ENCODE measurements around the gene SVOPL. TPM values are rescaled to one million over a fixed set of nuclear protein-coding genes. Genes with fewer than 3 reads are reported as not detected.
"Not testable (repeated sequence)": the region's sequence is repeated elsewhere in the genome, so short reads cannot be mapped to it uniquely, and the experiment has no call there.

The SVOPL gene
- total and polyA plus RNA-seq, 3 experiments from 2014 or later = not detected

- Mint-ChIP-seq H3K27ac (peak overlapping the region in 4 of 8 donors; percentile 31 to 70 (median 52)), H3K9me3 (no peaks in the 10 kb centered on the region), H3K4me1 (peaks cover 3 to 6% (median 4%) of the 10 kb centered on the region in 3 donors), H3K4me3 (no peak overlapping the region), H3K27me3 (no peaks in the 10 kb centered on the region), H3K36me3 (no peaks in the 10 kb centered on the region)
- Histone ChIP-seq H3K9me3 (ENCODE audit: low read length) (no peaks in the 10 kb centered on the region), H3K36me3 (ENCODE audit: insufficient read depth, low read length) (no peaks in the 10 kb centered on the region), H3K27ac (ENCODE audit: low read depth, low read length) (no peak overlapping the region), H3K4me1 (ENCODE audit: insufficient read depth, low read length) (no peaks in the 10 kb centered on the region), H3K4me3 (ENCODE audit: low read length) (no peak overlapping the region), H3K27me3 (ENCODE audit: insufficient read depth, low read length, poor library complexity, severe bottlenecking) (no peaks in the 10 kb centered on the region)
- ChIA-PET POLR2A (interaction anchor here (1.1 to 1.7 kb wide), 2 partner anchors 14 to 577 kb away, joined by 4 to 9 read pairs; no protein-coding TSS in a partner anchor), CTCF (interaction anchor here (0.7 to 2.9 kb wide), 25 partner anchors 9 to 835 kb away, joined by 3 to 33 read pairs (median 5); partner anchors contain the start of gene CREB3L2)
- DNase-seq = peak; percentile 67 to 85 (median 72)
These were observed 37.6 kb upstream of the SVOPL start for GRCh38 chr7:138738551-138739335.

GRCh38 chr7:138738114-138738513 lies 37.0 kb upstream of the SVOPL start:
- H3K4me3 Mint-ChIP-seq = no peak overlapping the region
- Histone ChIP-seq H3K27me3 (ENCODE audit: insufficient read depth, low read length, poor library complexity, severe bottlenecking) (no peaks in the 10 kb centered on the region), H3K4me3 (ENCODE audit: low read length) (no peak overlapping the region), H3K4me1 (ENCODE audit: insufficient read depth, low read length) (no peaks in the 10 kb centered on the region), H3K27ac (ENCODE audit: low read depth, low read length) (no peak overlapping the region), H3K9me3 (ENCODE audit: low read length) (no peaks in the 10 kb centered on the region), H3K36me3 (ENCODE audit: insufficient read depth, low read length) (no peaks in the 10 kb centered on the region)
- no peaks in the 10 kb centered on the region for H3K27me3 Mint-ChIP-seq
- no peak for DNase-seq
- peaks cover 3 to 6% (median 4%) of the 10 kb centered on the region in 3 donors for H3K4me1 Mint-ChIP-seq
- ChIA-PET POLR2A (interaction anchor here (1.1 to 1.7 kb wide), 2 partner anchors 14 to 577 kb away, joined by 4 to 9 read pairs; no protein-coding TSS in a partner anchor), CTCF (interaction anchor here (0.7 to 2.9 kb wide), 23 partner anchors 9 to 835 kb away, joined by 3 to 33 read pairs (median 5); partner anchors contain the start of gene CREB3L2)
- H3K27ac Mint-ChIP-seq = no peak overlapping the region
- no peaks in the 10 kb centered on the region for H3K9me3 Mint-ChIP-seq
- no peaks in the 10 kb centered on the region for H3K36me3 Mint-ChIP-seq

GRCh38 chr7:138735399-138735798 lies 34.2 kb upstream of the SVOPL start:
- no peak overlapping the region for H3K4me3 Mint-ChIP-seq
- POLR2A ChIA-PET = no interaction called here
- H3K36me3 Mint-ChIP-seq = no peaks in the 10 kb centered on the region
- H3K9me3 ChIP-seq (ENCODE audit: low read length) = no peaks in the 10 kb centered on the region
- peaks cover 4 to 5% of the 10 kb centered on the region in 2 donors for H3K27me3 Mint-ChIP-seq
- H3K4me1 ChIP-seq (ENCODE audit: insufficient read depth, low read length) = no peaks in the 10 kb centered on the region
- DNase-seq = no peak
- no peaks in the 10 kb centered on the region for H3K9me3 Mint-ChIP-seq
- no peaks in the 10 kb centered on the region for H3K36me3 ChIP-seq (ENCODE audit: insufficient read depth, low read length)
- no peak overlapping the region for H3K27ac Mint-ChIP-seq
- H3K4me1 Mint-ChIP-seq = peaks cover 3 to 6% (median 4%) of the 10 kb centered on the region in 3 donors
- H3K27ac ChIP-seq (ENCODE audit: low read depth, low read length) = no peak overlapping the region
- H3K4me3 ChIP-seq (ENCODE audit: low read length) = no peak overlapping the region
- no peaks in the 10 kb centered on the region for H3K27me3 ChIP-seq (ENCODE audit: insufficient read depth, low read length, poor library complexity, severe bottlenecking)
- CTCF ChIA-PET = interaction anchor here (1.0 to 1.1 kb wide), 2 partner anchors 9 to 20 kb away, joined by 3 read pairs; no protein-coding TSS in a partner anchor

- H3K36me3 Mint-ChIP-seq; CTCF ChIA-PET; H3K27ac Mint-ChIP-seq; H3K9me3 ChIP-seq (ENCODE audit: low read length); H3K4me3 Mint-ChIP-seq; H3K9me3 Mint-ChIP-seq; H3K4me1 ChIP-seq (ENCODE audit: insufficient read depth, low read length); H3K4me1 Mint-ChIP-seq; H3K27ac ChIP-seq (ENCODE audit: low read depth, low read length); H3K27me3 ChIP-seq (ENCODE audit: insufficient read depth, low read length, poor library complexity, severe bottlenecking); H3K36me3 ChIP-seq (ENCODE audit: insufficient read depth, low read length); DNase-seq; H3K4me3 ChIP-seq (ENCODE audit: low read length); POLR2A ChIA-PET: not testable (repeated sequence)
- peaks cover 10 to 14% of the 10 kb centered on the region in 2 donors for H3K27me3 Mint-ChIP-seq
These were observed 30.6 kb upstream of the SVOPL start for GRCh38 chr7:138731733-138732132.

GRCh38 chr7:138729444-138729843 lies 28.3 kb upstream of the SVOPL start:
- H3K4me1 ChIP-seq (ENCODE audit: insufficient read depth, low read length) = no peaks in the 10 kb centered on the region
- no peak overlapping the region for H3K4me3 Mint-ChIP-seq
- CTCF ChIA-PET = interaction anchor here (1.8 kb wide), 1 partner anchor 9 kb away, joined by 5 read pairs; no protein-coding TSS in a partner anchor
- H3K4me1 Mint-ChIP-seq = no peaks in the 10 kb centered on the region
- H3K4me3 ChIP-seq (ENCODE audit: low read length) = no peak overlapping the region
- no peaks in the 10 kb centered on the region for H3K36me3 ChIP-seq (ENCODE audit: insufficient read depth, low read length)
- H3K9me3 ChIP-seq (ENCODE audit: low read length) = no peaks in the 10 kb centered on the region
- H3K27me3 Mint-ChIP-seq = peaks cover 10 to 17% of the 10 kb centered on the region in 2 donors
- H3K9me3 Mint-ChIP-seq = peaks cover 0 to 3% (median 0%) of the 10 kb centered on the region in 5 donors
- DNase-seq = no peak
- H3K27me3 ChIP-seq (ENCODE audit: insufficient read depth, low read length, poor library complexity, severe bottlenecking) = no peaks in the 10 kb centered on the region
- H3K36me3 Mint-ChIP-seq = no peaks in the 10 kb centered on the region
- POLR2A ChIA-PET = no interaction called here
- H3K27ac ChIP-seq (ENCODE audit: low read depth, low read length) = no peak overlapping the region
- H3K27ac Mint-ChIP-seq = peak overlapping the region in 1 of 8 donors; percentile 63

GRCh38 chr7:138727336-138728099 lies 26.4 kb upstream of the SVOPL start:
- Mint-ChIP-seq H3K4me1 (no peaks in the 10 kb centered on the region), H3K4me3 (no peak overlapping the region), H3K27me3 (peaks cover 7 to 17% of the 10 kb centered on the region in 2 donors), H3K27ac (no peak overlapping the region), H3K9me3 (peaks cover 0 to 3% (median 0%) of the 10 kb centered on the region in 5 donors), H3K36me3 (no peaks in the 10 kb centered on the region)
- ChIA-PET POLR2A (no interaction called here), CTCF (interaction anchor here (1.1 to 1.2 kb wide), 3 partner anchors 14 to 18 kb away, joined by 3 read pairs; no protein-coding TSS in a partner anchor)
- DNase-seq = no peak
- Histone ChIP-seq H3K27ac (ENCODE audit: low read depth, low read length) (no peak overlapping the region), H3K27me3 (ENCODE audit: insufficient read depth, low read length, poor library complexity, severe bottlenecking) (no peaks in the 10 kb centered on the region), H3K4me1 (ENCODE audit: insufficient read depth, low read length) (no peaks in the 10 kb centered on the region), H3K9me3 (ENCODE audit: low read length) (no peaks in the 10 kb centered on the region), H3K4me3 (ENCODE audit: low read length) (no peak overlapping the region), H3K36me3 (ENCODE audit: insufficient read depth, low read length) (no peaks in the 10 kb centered on the region)

GRCh38 chr7:138726288-138726687 lies 25.1 kb upstream of the SVOPL start:
- Histone ChIP-seq H3K27ac (ENCODE audit: low read depth, low read length) (no peak overlapping the region), H3K27me3 (ENCODE audit: insufficient read depth, low read length, poor library complexity, severe bottlenecking) (no peaks in the 10 kb centered on the region), H3K36me3 (ENCODE audit: insufficient read depth, low read length) (no peaks in the 10 kb centered on the region), H3K9me3 (ENCODE audit: low read length) (no peaks in the 10 kb centered on the region), H3K4me3 (ENCODE audit: low read length) (no peak overlapping the region), H3K4me1 (ENCODE audit: insufficient read depth, low read length) (no peaks in the 10 kb centered on the region)
- Mint-ChIP-seq H3K27me3 (peaks cover 7 to 17% of the 10 kb centered on the region in 2 donors), H3K4me3 (no peak overlapping the region), H3K4me1 (no peaks in the 10 kb centered on the region), H3K36me3 (no peaks in the 10 kb centered on the region), H3K27ac (no peak overlapping the region), H3K9me3 (peaks cover 0 to 3% (median 0%) of the 10 kb centered on the region in 5 donors)
- CTCF ChIA-PET = interaction anchor here (1.1 kb wide), 2 partner anchors 15 to 17 kb away, joined by 3 read pairs; no protein-coding TSS in a partner anchor
- POLR2A ChIA-PET = no interaction called here
- DNase-seq = no peak

- POLR2A ChIA-PET = no interaction called here
- no peak overlapping the region for H3K27ac Mint-ChIP-seq
- no peak for DNase-seq
- H3K36me3 Mint-ChIP-seq = no peaks in the 10 kb centered on the region
- no peak overlapping the region for H3K4me3 Mint-ChIP-seq
- CTCF ChIA-PET = no interaction called here
- peaks cover 4 to 18% of the 10 kb centered on the region in 2 donors for H3K27me3 Mint-ChIP-seq
- no peak overlapping the region for H3K27ac ChIP-seq (ENCODE audit: low read depth, low read length)
- H3K9me3 ChIP-seq (ENCODE audit: low read length) = no peaks in the 10 kb centered on the region
- no peaks in the 10 kb centered on the region for H3K27me3 ChIP-seq (ENCODE audit: insufficient read depth, low read length, poor library complexity, severe bottlenecking)
- no peaks in the 10 kb centered on the region for H3K36me3 ChIP-seq (ENCODE audit: insufficient read depth, low read length)
- no peak overlapping the region for H3K4me3 ChIP-seq (ENCODE audit: low read length)
- H3K4me1 ChIP-seq (ENCODE audit: insufficient read depth, low read length) = no peaks in the 10 kb centered on the region
- H3K4me1 Mint-ChIP-seq = peaks cover 6 to 19% (median 16%) of the 10 kb centered on the region in 3 donors
- no peaks in the 10 kb centered on the region for H3K9me3 Mint-ChIP-seq
These were observed 19.1 kb upstream of the SVOPL start for GRCh38 chr7:138720286-138720685.

All from CD8-positive, alpha-beta memory T cell (primary cell).